Measurements from ENCODE around the gene GALNT14.

The GALNT14 gene

GRCh38 chr2:30867385-30867784 is 270.9 kb downstream of the GALNT14 start (continued):
- no peak for TF ChIP-seq ZNF76 (tag by site-specific recombination; IDR thresholded peaks at IDR 0.05; ENCODE audit: borderline replicate concordance, low read depth)
- no peak for TF ChIP-seq YY1 (tag by site-specific recombination; IDR thresholded peaks at IDR 0.05)

DNA sequence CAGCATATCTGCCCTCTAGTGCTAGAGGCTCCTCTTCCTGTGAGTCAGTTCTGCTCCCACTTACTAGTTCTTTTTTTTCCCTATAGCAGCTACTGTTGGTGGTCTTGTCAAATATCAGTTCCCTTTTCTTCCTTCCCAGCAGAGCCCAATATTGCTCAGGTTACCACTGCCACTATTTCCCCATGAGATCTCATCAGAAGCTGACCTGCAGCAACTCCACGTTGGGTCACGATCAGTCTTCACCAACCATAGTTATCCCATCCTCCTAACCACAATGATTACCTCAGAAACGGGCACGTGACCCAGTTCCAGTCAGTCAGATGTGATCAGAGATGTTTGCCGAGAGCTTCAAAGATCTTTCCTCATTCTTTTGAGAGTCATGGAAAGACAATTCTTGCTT is 271.3 kb downstream of the GALNT14 start:
- ChIA-PET CTCF (interaction anchor here (0.7 to 9.8 kb wide), 4 partner anchors 22 to 702 kb away, joined by 3 to 96 read pairs (median 4); no protein-coding TSS in a partner anchor), POLR2A (no interaction called here)
- Histone ChIP-seq H3K9me3 (ENCODE audit: control insufficient read depth, insufficient read depth, low read depth, low read length) (no peaks in the 10 kb centered on the region), H3K36me3 (ENCODE audit: control insufficient read depth in 2 of 2, insufficient read depth in 1 of 2, low read length in 2 of 2) (no peaks in the 10 kb centered on the region), H3K27ac (ENCODE audit: extremely low read depth, low read depth, low read length) (no peak overlapping the region), H3K4me1 (ENCODE audit: control insufficient read depth, insufficient read depth, low read length) (peaks cover 5% of the 10 kb centered on the region), H3K4me3 (ENCODE audit: low read depth, low read length) (no peak overlapping the region)
- TF ChIP-seq GFI1B (tag by site-specific recombination; IDR thresholded peaks at IDR 0.05): no peak
- no peak for TF ChIP-seq WT1 (tag by site-specific recombination; IDR thresholded peaks at IDR 0.05)
- TF ChIP-seq ZNF768 (tag by site-specific recombination; IDR thresholded peaks at IDR 0.05): no peak
- no peak for TF ChIP-seq ZNF670 (tag by site-specific recombination; IDR thresholded peaks at IDR 0.05; ENCODE audit: low read depth)
- no peak for TF ChIP-seq ZNF513 (tag by site-specific recombination; IDR thresholded peaks at IDR 0.05)
- no peak for TF ChIP-seq KLF7 (tag by site-specific recombination; IDR thresholded peaks at IDR 0.05; ENCODE audit: borderline replicate concordance)
- no peak for TF ChIP-seq ZNF341 (tag by site-specific recombination; IDR thresholded peaks at IDR 0.05; ENCODE audit: low read depth)
- TF ChIP-seq ZNF549 (tag by site-specific recombination; IDR thresholded peaks at IDR 0.05): no peak
- TF ChIP-seq ZNF530 (tag by site-specific recombination; IDR thresholded peaks at IDR 0.05; ENCODE audit: low read depth): no peak
- no peak for TF ChIP-seq ZNF658 (tag by site-specific recombination; IDR thresholded peaks at IDR 0.05)
- TF ChIP-seq ZBTB6 (tag by site-specific recombination; IDR thresholded peaks at IDR 0.05): no peak
- TF ChIP-seq GLIS2 (tag by site-specific recombination; IDR thresholded peaks at IDR 0.05): no peak

GRCh38 chr2:30865892-30866681 is 272.2 kb downstream of the GALNT14 start:
- no peak overlapping the region for H3K27ac ChIP-seq (ENCODE audit: extremely low read depth, low read depth, low read length)
- H3K4me1 ChIP-seq (ENCODE audit: control insufficient read depth, insufficient read depth, low read length): no peaks in the 10 kb centered on the region; the same call in 1 of the 2 replicates
- ChIA-PET CTCF (interaction anchor here (1.2 to 9.8 kb wide), 3 partner anchors 152 to 701 kb away, joined by 5 to 96 read pairs (median 60); no protein-coding TSS in a partner anchor), POLR2A (no interaction called here)
- no peaks in the 10 kb centered on the region for H3K9me3 ChIP-seq (ENCODE audit: control insufficient read depth, insufficient read depth, low read depth, low read length)
- no peaks in the 10 kb centered on the region for H3K36me3 ChIP-seq (ENCODE audit: control insufficient read depth in 2 of 2, insufficient read depth in 1 of 2, low read length in 2 of 2)
- H3K4me3 ChIP-seq (ENCODE audit: low read depth, low read length): no peak overlapping the region
- TF ChIP-seq ZNF621 (tag by site-specific recombination; IDR thresholded peaks at IDR 0.05): no peak
- no peak for TF ChIP-seq KLF8 (tag by site-specific recombination; IDR thresholded peaks at IDR 0.05)
- no peak for TF ChIP-seq ZNF473 (tag by site-specific recombination; IDR thresholded peaks at IDR 0.05)
- no peak for TF ChIP-seq GLIS2 (tag by site-specific recombination; IDR thresholded peaks at IDR 0.05)
- TF ChIP-seq ZNF2 (tag by site-specific recombination; IDR thresholded peaks at IDR 0.05): no peak
- TF ChIP-seq ZNF274 (IDR thresholded peaks at IDR 0.05; ENCODE audit: low read length): no peak
- no peak for TF ChIP-seq ZNF274 (tag by site-specific recombination; IDR thresholded peaks at IDR 0.05; ENCODE audit: borderline replicate concordance)
- TF ChIP-seq ZFP41 (tag by site-specific recombination; IDR thresholded peaks at IDR 0.05; ENCODE audit: borderline replicate concordance): no peak
- no peak for TF ChIP-seq MYNN (tag by site-specific recombination; IDR thresholded peaks at IDR 0.05; ENCODE audit: borderline replicate concordance)
- TF ChIP-seq ZNF114 (tag by site-specific recombination; IDR thresholded peaks at IDR 0.05): no peak
- no peak for TF ChIP-seq ZNF660 (tag by site-specific recombination; IDR thresholded peaks at IDR 0.05)
- TF ChIP-seq, protein P1, sequence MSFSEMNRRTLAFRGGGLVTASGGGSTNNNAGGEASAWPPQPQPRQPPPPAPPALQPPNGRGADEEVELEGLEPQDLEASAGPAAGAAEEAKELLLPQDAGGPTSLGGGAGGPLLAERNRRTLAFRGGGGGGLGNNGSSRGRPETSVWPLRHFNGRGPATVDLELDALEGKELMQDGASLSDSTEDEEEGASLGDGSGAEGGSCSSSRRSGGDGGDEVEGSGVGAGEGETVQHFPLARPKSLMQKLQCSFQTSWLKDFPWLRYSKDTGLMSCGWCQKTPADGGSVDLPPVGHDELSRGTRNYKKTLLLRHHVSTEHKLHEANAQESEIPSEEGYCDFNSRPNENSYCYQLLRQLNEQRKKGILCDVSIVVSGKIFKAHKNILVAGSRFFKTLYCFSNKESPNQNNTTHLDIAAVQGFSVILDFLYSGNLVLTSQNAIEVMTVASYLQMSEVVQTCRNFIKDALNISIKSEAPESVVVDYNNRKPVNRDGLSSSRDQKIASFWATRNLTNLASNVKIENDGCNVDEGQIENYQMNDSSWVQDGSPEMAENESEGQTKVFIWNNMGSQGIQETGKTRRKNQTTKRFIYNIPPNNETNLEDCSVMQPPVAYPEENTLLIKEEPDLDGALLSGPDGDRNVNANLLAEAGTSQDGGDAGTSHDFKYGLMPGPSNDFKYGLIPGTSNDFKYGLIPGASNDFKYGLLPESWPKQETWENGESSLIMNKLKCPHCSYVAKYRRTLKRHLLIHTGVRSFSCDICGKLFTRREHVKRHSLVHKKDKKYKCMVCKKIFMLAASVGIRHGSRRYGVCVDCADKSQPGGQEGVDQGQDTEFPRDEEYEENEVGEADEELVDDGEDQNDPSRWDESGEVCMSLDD (tag by site-specific recombination; IDR thresholded peaks at IDR 0.05): no peak
